Measurements from ENCODE around the gene KIF26B.

Gene KIF26B

GRCh38 chr1:245603311-245603865, 448.6 kb downstream of the KIF26B start:
- DNase-seq (ENCODE audit: low read depth), result no peak
- no peak for TF ChIP-seq CTCF (conservative IDR thresholded peaks at IDR 0.05; ENCODE audit: low read length)
- no peak overlapping the region for H3K4me3 ChIP-seq (ENCODE audit: low read length)

- DNase-seq (ENCODE audit: low read depth), result no peak
- no peak overlapping the region for H3K4me3 ChIP-seq (ENCODE audit: low read length)
- TF ChIP-seq CTCF (conservative IDR thresholded peaks at IDR 0.05; ENCODE audit: low read length), result no peak
Measured at GRCh38 chr1:245604979-245605378, 450.2 kb downstream of the KIF26B start.

GRCh38 chr1:245605480-245606156, 450.8 kb downstream of the KIF26B start:
- DNase-seq (ENCODE audit: low read depth), result peak; percentile 92
- no peak for TF ChIP-seq CTCF (conservative IDR thresholded peaks at IDR 0.05; ENCODE audit: low read length)
- H3K4me3 ChIP-seq (ENCODE audit: low read length), result no peak overlapping the region

GRCh38 chr1:245606157-245606725, 451.5 kb downstream of the KIF26B start:
- H3K4me3 ChIP-seq (ENCODE audit: low read length), result no peak overlapping the region
- no peak for DNase-seq (ENCODE audit: low read depth)
- no peak for TF ChIP-seq CTCF (conservative IDR thresholded peaks at IDR 0.05; ENCODE audit: low read length)

DNA sequence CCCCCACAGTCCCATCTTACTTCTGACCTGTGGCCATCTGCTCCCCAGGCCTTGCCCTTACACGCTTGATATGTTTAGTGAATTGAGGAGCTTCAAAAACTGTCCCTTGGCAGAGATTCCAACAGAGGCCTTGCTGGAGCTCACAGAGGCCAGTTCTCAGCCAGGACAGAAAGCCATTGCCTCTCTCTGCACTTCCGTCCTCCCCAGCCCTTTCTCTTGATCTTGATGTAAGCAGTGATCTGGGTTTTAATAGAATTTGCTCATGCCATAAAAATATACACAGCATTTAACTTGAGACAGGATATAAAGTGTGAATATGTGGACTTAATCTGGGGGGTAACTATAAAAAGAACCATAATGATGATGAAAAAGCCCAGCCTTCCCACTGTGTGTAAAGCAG, 453.5 kb downstream of the KIF26B start:
- no peak overlapping the region for H3K4me3 ChIP-seq (ENCODE audit: low read length)
- no peak for DNase-seq (ENCODE audit: low read depth)
- no peak for TF ChIP-seq CTCF (conservative IDR thresholded peaks at IDR 0.05; ENCODE audit: low read length)

GRCh38 chr1:245609354-245610150, 454.8 kb downstream of the KIF26B start:
- H3K4me3 ChIP-seq (ENCODE audit: low read length), result no peak overlapping the region
- no peak for TF ChIP-seq CTCF (conservative IDR thresholded peaks at IDR 0.05; ENCODE audit: low read length)
- DNase-seq (ENCODE audit: low read depth), result no peak

All from AG10803 (cell line).